HG03521 (cell line): ENCODE results near the gene OR2T1.
A peak's percentile ranks its signal among the peaks of the same experiment; 100 is the strongest.
"Not testable (repeated sequence)": the region's sequence is repeated elsewhere in the genome, so short reads cannot be mapped to it uniquely, and the experiment has no call there.

Experiments used
- ATAC-seq: cut with Tn5 transposase; IDR thresholded peaks from one replicate; pipeline ENCODE4 v1.9.1; 2021; ENCODE audit warnings: mild to moderate bottlenecking, moderate library complexity; ENCODE audit not compliant: unreplicated experiment

OR2T1 gene

DNA sequence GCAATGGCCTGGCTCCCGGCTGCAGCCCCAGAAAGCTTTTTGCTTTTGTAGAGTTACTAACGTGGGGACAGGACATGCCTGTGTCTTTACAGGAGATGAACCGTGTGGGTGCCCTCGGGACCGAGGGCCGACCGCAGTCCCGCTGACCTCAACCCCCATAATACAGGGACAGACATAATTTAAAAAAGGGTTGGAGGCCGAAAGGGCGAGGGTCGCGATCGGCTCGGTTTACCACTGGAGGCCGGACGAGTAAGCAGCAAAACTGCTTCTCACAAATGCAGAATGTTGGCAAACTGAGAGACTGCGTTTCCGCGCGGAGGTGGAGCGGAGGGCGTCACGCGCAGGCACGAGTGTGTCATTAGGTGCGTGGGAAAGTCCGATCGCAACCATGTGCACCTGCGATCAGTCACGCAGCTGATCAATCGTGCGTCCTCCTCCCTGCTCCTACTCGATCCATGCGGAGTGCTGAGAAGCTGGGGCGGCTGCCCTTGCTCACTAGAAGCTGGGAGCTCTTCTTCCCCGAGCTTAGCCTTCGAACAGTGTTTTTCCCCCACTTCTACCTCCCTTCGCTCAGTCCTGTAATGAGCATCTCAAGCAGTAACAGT lies 31.1 kb downstream of the OR2T1 start:
- not testable (repeated sequence) for ATAC-seq

DNA sequence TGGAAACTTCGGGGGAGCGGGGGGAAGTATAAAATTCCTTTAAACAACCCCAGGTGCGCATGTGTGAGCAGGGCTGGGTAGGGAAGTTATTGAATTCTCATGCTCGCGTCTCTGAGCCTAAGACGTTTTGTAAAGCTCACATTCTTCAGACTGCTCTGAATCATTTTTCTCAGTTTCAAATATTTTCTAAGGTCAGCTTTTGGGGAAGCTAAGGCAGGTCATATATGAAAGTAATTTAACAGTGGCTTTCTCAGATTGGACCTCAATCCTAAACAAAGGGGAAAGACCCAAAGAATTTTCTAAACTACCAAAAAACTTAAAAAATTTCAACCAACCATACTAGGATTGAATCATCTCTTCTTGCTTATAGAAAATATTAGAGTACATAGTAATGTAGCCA lies 32.1 kb downstream of the OR2T1 start:
- not testable (repeated sequence) for ATAC-seq

GRCh38 chr1:248436303-248436702 lies 33.5 kb downstream of the OR2T1 start:
- not testable (repeated sequence) for ATAC-seq

DNA sequence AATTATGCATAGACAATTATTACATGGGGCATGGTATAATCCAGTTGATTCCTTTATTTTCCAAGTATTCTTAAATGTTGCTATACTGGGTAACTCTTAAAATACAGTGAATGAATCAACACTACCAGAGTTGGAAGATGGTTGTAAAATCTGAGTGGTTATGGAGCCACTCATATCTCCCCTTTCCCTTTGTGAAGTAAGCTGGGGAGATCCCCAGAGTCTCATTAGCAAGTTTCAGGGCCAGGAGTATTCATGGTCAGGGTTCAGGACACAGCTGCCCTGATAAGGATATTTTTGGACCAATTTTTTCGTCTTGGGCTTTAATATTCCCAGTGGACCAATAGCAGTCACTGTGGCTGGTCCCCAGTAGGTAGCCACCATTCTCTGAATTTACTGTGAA lies 35.8 kb downstream of the OR2T1 start:
- ATAC-seq, result not testable (repeated sequence)

GRCh38 chr1:248439283-248439682 lies 36.4 kb downstream of the OR2T1 start:
- not testable (repeated sequence) for ATAC-seq

- ATAC-seq, result not testable (repeated sequence)
Measured at GRCh38 chr1:248442500-248443277, 39.8 kb downstream of the OR2T1 start.

GRCh38 chr1:248444603-248445002 lies 41.8 kb downstream of the OR2T1 start:
- ATAC-seq, result not testable (repeated sequence)

- ATAC-seq, result not testable (repeated sequence)
Measured at GRCh38 chr1:248445399-248445798, 42.6 kb downstream of the OR2T1 start, which contains the start of gene OR2T2. TSS of gene OR2T2 (plus strand) at chr1:248445637. CDS start at chr1:248452798, 7,161 bp downstream.

GRCh38 chr1:248448409-248449074 lies 45.7 kb downstream of the OR2T1 start:
- peak; percentile 39 for ATAC-seq

- ATAC-seq, result peak; percentile 9
Measured at GRCh38 chr1:248449821-248450465, 47.1 kb downstream of the OR2T1 start.

GRCh38 chr1:248450466-248451145 lies 47.8 kb downstream of the OR2T1 start:
- ATAC-seq, result peak; percentile 58

GRCh38 chr1:248453619-248454018 lies 50.8 kb downstream of the OR2T1 start:
- not testable (repeated sequence) for ATAC-seq

DNA sequence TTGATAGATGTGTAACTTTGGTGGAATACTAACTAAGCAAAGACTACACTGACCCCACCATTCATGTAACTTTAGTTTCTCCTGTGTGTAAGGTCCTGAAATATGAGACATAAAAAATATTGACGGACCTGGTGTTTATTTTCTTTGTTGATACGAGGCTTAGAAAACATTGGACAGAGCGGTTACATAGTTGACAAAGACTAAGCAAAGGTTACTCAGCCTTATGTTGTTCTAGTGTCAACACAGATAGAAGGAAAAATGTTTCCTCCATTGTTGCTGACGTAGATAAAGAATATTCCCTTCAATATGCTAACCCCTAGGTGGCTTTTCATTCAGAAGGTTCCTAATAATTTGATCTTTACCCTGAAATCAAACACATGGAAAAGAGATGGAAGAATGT lies 52.2 kb downstream of the OR2T1 start:
- ATAC-seq, result not testable (repeated sequence)

- ATAC-seq, result not testable (repeated sequence)
Measured at GRCh38 chr1:248456635-248457034, 53.8 kb downstream of the OR2T1 start.
